Fibroblast of lung (primary cell): ENCODE measurements around the gene RASSF7. TPM values are rescaled to one million over a fixed set of nuclear protein-coding genes. Genes with fewer than 3 reads are reported as not detected.

Source experiments
- DNase-seq, 2 donors: peaks; one replicate each; pipeline versions ENCODE4 v3.0.0 to v3.0.0-alpha.2; 2010; ENCODE audit warnings: low read depth in 2 of 2
- H2AFZ ChIP-seq: 2 replicates; pipeline ENCODE4 v1.5.1; 2012; ENCODE audit warnings: low read length, control low read depth, inconsistent platforms
- H3K27ac ChIP-seq: 2 replicates; pipeline ENCODE4 v1.5.1; 2011; ENCODE audit warnings: low read length, control low read depth; ENCODE audit not compliant: insufficient read depth
- H3K27me3 ChIP-seq: 2 replicates; pipeline ENCODE4 v1.5.1; 2011; ENCODE audit warnings: mild to moderate bottlenecking, low read length; ENCODE audit not compliant: control insufficient read depth, insufficient read depth
- H3K36me3 ChIP-seq: 2 replicates; pipeline ENCODE4 v1.5.1; 2011; ENCODE audit warnings: low read length; ENCODE audit not compliant: control insufficient read depth, insufficient read depth
- H3K4me1 ChIP-seq: 2 replicates; pipeline ENCODE4 v1.5.1; 2011; ENCODE audit warnings: low read length; ENCODE audit not compliant: control insufficient read depth, insufficient read depth; ENCODE audit errors: extremely low read depth
- H3K4me2 ChIP-seq: 2 replicates; pipeline ENCODE4 v1.5.1; 2011; ENCODE audit warnings: low read length, control low read depth; ENCODE audit not compliant: insufficient read depth; ENCODE audit errors: extremely low read depth
- H3K4me3 ChIP-seq, 4 experiments: fragments of 200-600 bp in 1 of 4; sonication (generic) in 1 of 4; replicated peaks in 1 of 4; 2 replicates each; pipeline ENCODE4 v1.5.1; 2011 to 2016; ENCODE audit warnings: low read length in 4 of 4, low read depth in 3 of 4, mild to moderate bottlenecking in 3 of 4, control low read depth in 2 of 4, inconsistent platforms in 1 of 4, mixed read lengths in 1 of 4; ENCODE audit not compliant: insufficient read depth in 1 of 4; ENCODE audit errors: control extremely low read depth in 1 of 4
- H3K79me2 ChIP-seq: 2 replicates; pipeline ENCODE4 v1.5.1; 2012; ENCODE audit warnings: mild to moderate bottlenecking, low read length, inconsistent platforms; ENCODE audit not compliant: control insufficient read depth, insufficient read depth
- H3K9ac ChIP-seq: 2 replicates; pipeline ENCODE4 v1.5.1; 2011; ENCODE audit warnings: mild to moderate bottlenecking, low read length, control low read depth; ENCODE audit not compliant: insufficient read depth
- H3K9me3 ChIP-seq: 2 replicates; pipeline ENCODE4 v1.5.1; 2012; ENCODE audit warnings: low read depth, low read length; ENCODE audit not compliant: control insufficient read depth, insufficient read depth
- H4K20me1 ChIP-seq: 2 replicates; pipeline ENCODE4 v1.5.1; 2011; ENCODE audit warnings: low read length; ENCODE audit not compliant: control insufficient read depth, insufficient read depth; ENCODE audit errors: extremely low read depth
- CTCF ChIP-seq, 2 donors: IDR thresholded peaks in 1 of 2; conservative IDR thresholded peaks in 1 of 2; 1 replicate in 1 of 2; 2 replicates in 1 of 2; pipeline ENCODE4 v1.5.1; 2011 to 2012; ENCODE audit warnings: low read length in 2 of 2, control low read depth in 1 of 2, inconsistent platforms in 1 of 2, low read depth in 1 of 2, mild to moderate bottlenecking in 1 of 2
- EZH2 ChIP-seq: IDR thresholded peaks from 2 replicates; pipeline ENCODE4 v1.5.1; 2012; ENCODE audit warnings: low read length, control low read depth, mild to moderate bottlenecking; ENCODE audit errors: missing control alignments
- polyA plus RNA-seq, 2 donors: library from polyadenylated mRNA; depleted of rRNA in 1 of 2; stranded (reverse) in 1 of 2; unstranded in 1 of 2; fragments of >200 nt; gene quantifications; 2 replicates each; pipeline ENCODE4 v1.2.1, GENCODE V29; 2011 to 2012; ENCODE audit warnings: missing spikeins in 1 of 2
- total RNA-seq: library from RNA; depleted of rRNA; stranded (reverse); fragments of >200 nt; gene quantifications from 2 replicates; pipeline ENCODE4 v1.2.1, GENCODE V29; 2014

RASSF7 gene
- total and polyA plus RNA-seq, 2 donors (not counting 1 experiment from before 2014, with no cell fraction given), result 1.6 to 2.8 TPM

GRCh38 chr11:595400-595799 lies 34.6 kb downstream of the RASSF7 start:
- TF ChIP-seq EZH2, result no peak
- TF ChIP-seq CTCF (conservative IDR thresholded peaks at IDR 0.05 in 1 of 2, IDR thresholded peaks at IDR 0.05 in 1 of 2; ENCODE audit: low read depth in 1 of 2, low read length in 2 of 2), result no peak
- no peaks in the 10 kb centered on the region for H4K20me1 ChIP-seq
- no peak overlapping the region for H2AFZ ChIP-seq
- H3K79me2 ChIP-seq, result peaks cover 12% of the 10 kb centered on the region
- H3K9ac ChIP-seq, result no peak overlapping the region
- no peaks in the 10 kb centered on the region for H3K9me3 ChIP-seq
- H3K27me3 ChIP-seq, result no peaks in the 10 kb centered on the region
- no peak overlapping the region for H3K4me2 ChIP-seq
- DNase-seq, result no peak
- no peak overlapping the region for H3K4me3 ChIP-seq
- no peak overlapping the region for H3K27ac ChIP-seq
- no peaks in the 10 kb centered on the region for H3K4me1 ChIP-seq
- H3K36me3 ChIP-seq, result peaks cover 35% of the 10 kb centered on the region

- Histone ChIP-seq H3K36me3 (peaks cover 34% of the 10 kb centered on the region), H4K20me1 (no peaks in the 10 kb centered on the region), H3K9me3 (no peaks in the 10 kb centered on the region), H2AFZ (no peak overlapping the region), H3K4me2 (no peak overlapping the region), H3K9ac (no peak overlapping the region), H3K79me2 (peaks cover 10% of the 10 kb centered on the region), H3K27me3 (no peaks in the 10 kb centered on the region), H3K4me3 (no peak overlapping the region), H3K27ac (no peak overlapping the region), H3K4me1 (no peaks in the 10 kb centered on the region)
- TF ChIP-seq CTCF (conservative IDR thresholded peaks at IDR 0.05 in 1 of 2, IDR thresholded peaks at IDR 0.05 in 1 of 2; ENCODE audit: low read depth in 1 of 2, low read length in 2 of 2), result no peak
- TF ChIP-seq EZH2, result no peak
- DNase-seq, result no peak
These were observed 35.6 kb downstream of the RASSF7 start for GRCh38 chr11:596374-596773.

GRCh38 chr11:597166-597725 lies 36.5 kb downstream of the RASSF7 start:
- Histone ChIP-seq H3K4me2 (no peak overlapping the region), H3K9ac (no peak overlapping the region), H3K9me3 (no peaks in the 10 kb centered on the region), H3K36me3 (peaks cover 42% of the 10 kb centered on the region), H4K20me1 (no peaks in the 10 kb centered on the region), H3K79me2 (peaks cover 10% of the 10 kb centered on the region), H3K4me1 (no peaks in the 10 kb centered on the region), H3K27ac (no peak overlapping the region), H3K4me3 (no peak overlapping the region), H2AFZ (no peak overlapping the region), H3K27me3 (no peaks in the 10 kb centered on the region)
- TF ChIP-seq EZH2 (no peak), CTCF (conservative IDR thresholded peaks at IDR 0.05 in 1 of 2, IDR thresholded peaks at IDR 0.05 in 1 of 2; ENCODE audit: low read depth in 1 of 2, low read length in 2 of 2) (no peak)
- DNase-seq, result no peak
